Heart right ventricle (tissue), 16 donors: ENCODE data around the gene HFE. TPM values are rescaled to one million over a fixed set of nuclear protein-coding genes. Genes with fewer than 3 reads are reported as not detected.

Source experiments
- ATAC-seq, 8 donors: fragments of 200-7000 bp; cut with Tn5 transposase; one replicate each; pipeline ENCODE4 v1.9.1; 2020; ENCODE audit warnings: mild to moderate bottlenecking in 8 of 8, moderate library complexity in 8 of 8, moderate number of reproducible peaks in 1 of 8
- DNase-seq, 2 donors: peaks; one replicate each; pipeline ENCODE4 v3.0.0-alpha.2; 2020
- H3K27ac ChIP-seq, 10 donors: fragments of 200-600 bp; sonication (generic) in 2 of 10; one replicate each; pipeline versions ENCODE4 v1.5.0 to v1.8.0; 2020 to 2022; ENCODE audit warnings: mild to moderate bottlenecking in 3 of 10
- H3K27me3 ChIP-seq, 7 donors: fragments of 200-600 bp; one replicate each; pipeline ENCODE4 v1.8.0; 2021 to 2022; ENCODE audit warnings: mild to moderate bottlenecking in 2 of 7
- H3K36me3 ChIP-seq, 9 donors: fragments of 200-600 bp; sonication (generic) in 1 of 9; one replicate each; pipeline versions ENCODE4 v1.5.0 to v1.8.0; 2020 to 2022; ENCODE audit warnings: mild to moderate bottlenecking in 2 of 9
- H3K4me1 ChIP-seq, 9 donors: fragments of 200-600 bp; sonication (generic) in 1 of 9; one replicate each; pipeline versions ENCODE4 v1.5.0 to v1.8.0; 2020 to 2022; ENCODE audit warnings: mild to moderate bottlenecking in 4 of 9
- H3K4me3 ChIP-seq, 10 donors: fragments of 200-600 bp; sonication (generic) in 2 of 10; one replicate each; pipeline versions ENCODE4 v1.5.0 to v1.8.0; 2020 to 2022; ENCODE audit warnings: mild to moderate bottlenecking in 7 of 10, moderate library complexity in 2 of 10
- H3K9me3 ChIP-seq, 11 donors: fragments of 200-600 bp in 10 of 11; sonication (generic) in 2 of 11; one replicate each; pipeline versions ENCODE4 v1.5.0 to v1.8.0; 2013 to 2022; ENCODE audit warnings: mild to moderate bottlenecking in 2 of 11, control low read depth in 1 of 11, moderate library complexity in 1 of 11
- WGBS, 2 donors: extraction: QIAGEN DNeasy Blood & Tissue Kit; methylation state at CpG; one replicate each; pipeline ENCODE4 v1.1.7; 2013; ENCODE audit warnings: inconsistent platforms in 1 of 2; 5-methylcytosine and 5-hydroxymethylcytosine counted together
- intact Hi-C, 10 donors: fragments of 100-400 bp; cut with DNase I; formaldehyde crosslinking; loops; one replicate each; pipeline versions ENCODE4 v1.11.1 to v1.14.2; 2022
- polyA plus RNA-seq, 2 donors: library from polyadenylated mRNA; stranded (reverse); fragments of 200-250 nt; gene quantifications; one replicate each; pipeline ENCODE4 v1.2.3, GENCODE V29; 2013
- total RNA-seq, 10 donors: library from RNA; stranded (reverse); fragmentation: NEBNext Ultra II Directional in 3 of 10; extraction: Animal tissue kit (Norgen Biotek cat#: 25700) in 3 of 10; gene quantifications; one replicate each; pipeline versions ENCODE4 v1.2.1 to v1.2.4, GENCODE V29; 2021 to 2023
- TF ChIP-seq, protein P1 (sequence below), 9 donors: fragments of 200-600 bp; sonication (generic) in 2 of 9; IDR thresholded peaks; one replicate each; pipeline versions ENCODE4 v1.5.0 to v1.8.0; 2021 to 2022; ENCODE audit warnings: antibody characterized with exemption in 9 of 9, mild to moderate bottlenecking in 5 of 9, moderate library complexity in 1 of 9
- donor health status: Arrhythmogenic right ventricular cardiomyopathy.
- donor health status: ischemic (EF 13 %, LVEDD 7.1; RV severe dilation, severe dysfunction).
- donor health status: healthy with polysubstance abuse.
- donor health status: DM: no; HTN: yes; CAD: no.
- donor health status: DM: no; HTN: no; CAD: no.
- donor health status: ischemic (EF 25% LVEDD 6.9; RV normal size, moderate dysfunction).
- donor health status: ischemic (EF 25% LVEDD 5.7; RV mildly dilated, moderate dysfunction).
- donor health status: healthy.
- donor health status: DM: yes; HTN: yes; CAD: no.
- donor health status: Ischemic cardiomyopathy.
- donor health status: ischemic (EF 35%, LVEDD 5.7; RV mildly dilated, moderate dysfunction).
- donor health status: nonischemic (EF 11% LVEDD 7.7; RV severe dilation, severe dysfunction).
- donor health status: DM: yes; HTN: yes; CAD: no.
- donor health status: PGD.
- donor health status: ischemic (EF 29% LVEDD 5.4; RV normal size, mild dysfunction).
- donor health status: nonischemic (EF 23%, LVEDD 6.1; RV moderate dilation, normal function).

The HFE gene
- total and polyA plus RNA-seq, 12 donors = 1.4 to 7.7 (median 3.9) TPM

DNA sequence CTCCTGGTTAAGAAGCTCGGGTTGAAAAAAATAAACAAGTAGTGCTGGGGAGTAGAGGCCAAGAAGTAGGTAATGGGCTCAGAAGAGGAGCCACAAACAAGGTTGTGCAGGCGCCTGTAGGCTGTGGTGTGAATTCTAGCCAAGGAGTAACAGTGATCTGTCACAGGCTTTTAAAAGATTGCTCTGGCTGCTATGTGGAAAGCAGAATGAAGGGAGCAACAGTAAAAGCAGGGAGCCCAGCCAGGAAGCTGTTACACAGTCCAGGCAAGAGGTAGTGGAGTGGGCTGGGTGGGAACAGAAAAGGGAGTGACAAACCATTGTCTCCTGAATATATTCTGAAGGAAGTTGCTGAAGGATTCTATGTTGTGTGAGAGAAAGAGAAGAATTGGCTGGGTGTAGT lies 2.0 kb downstream of the HFE start:
- H3K9me3 ChIP-seq = no peaks in the 10 kb centered on the region
- intact Hi-C loops = no loop called here
- TF ChIP-seq, protein P1, sequence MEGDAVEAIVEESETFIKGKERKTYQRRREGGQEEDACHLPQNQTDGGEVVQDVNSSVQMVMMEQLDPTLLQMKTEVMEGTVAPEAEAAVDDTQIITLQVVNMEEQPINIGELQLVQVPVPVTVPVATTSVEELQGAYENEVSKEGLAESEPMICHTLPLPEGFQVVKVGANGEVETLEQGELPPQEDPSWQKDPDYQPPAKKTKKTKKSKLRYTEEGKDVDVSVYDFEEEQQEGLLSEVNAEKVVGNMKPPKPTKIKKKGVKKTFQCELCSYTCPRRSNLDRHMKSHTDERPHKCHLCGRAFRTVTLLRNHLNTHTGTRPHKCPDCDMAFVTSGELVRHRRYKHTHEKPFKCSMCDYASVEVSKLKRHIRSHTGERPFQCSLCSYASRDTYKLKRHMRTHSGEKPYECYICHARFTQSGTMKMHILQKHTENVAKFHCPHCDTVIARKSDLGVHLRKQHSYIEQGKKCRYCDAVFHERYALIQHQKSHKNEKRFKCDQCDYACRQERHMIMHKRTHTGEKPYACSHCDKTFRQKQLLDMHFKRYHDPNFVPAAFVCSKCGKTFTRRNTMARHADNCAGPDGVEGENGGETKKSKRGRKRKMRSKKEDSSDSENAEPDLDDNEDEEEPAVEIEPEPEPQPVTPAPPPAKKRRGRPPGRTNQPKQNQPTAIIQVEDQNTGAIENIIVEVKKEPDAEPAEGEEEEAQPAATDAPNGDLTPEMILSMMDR (IDR thresholded peaks at IDR 0.05) = no peak
- peaks cover 0 to 10% (median 0%) of the 10 kb centered on the region in 9 donors for H3K36me3 ChIP-seq
- ATAC-seq = peak in 6 of 8 donors; percentile 38 to 78 (median 64)
- 73 to 78% methylated on average over 2 of the region's 2 CpGs for WGBS, 2 donors
- H3K27ac ChIP-seq = peak overlapping the region; percentile 25 to 90 (median 62)
- no peaks in the 10 kb centered on the region for H3K27me3 ChIP-seq
- H3K4me1 ChIP-seq = peaks cover 5 to 41% (median 20%) of the 10 kb centered on the region in 9 donors
- peak in 1 of 2 donors; percentile 20 for DNase-seq
- H3K4me3 ChIP-seq = no peak overlapping the region

DNA sequence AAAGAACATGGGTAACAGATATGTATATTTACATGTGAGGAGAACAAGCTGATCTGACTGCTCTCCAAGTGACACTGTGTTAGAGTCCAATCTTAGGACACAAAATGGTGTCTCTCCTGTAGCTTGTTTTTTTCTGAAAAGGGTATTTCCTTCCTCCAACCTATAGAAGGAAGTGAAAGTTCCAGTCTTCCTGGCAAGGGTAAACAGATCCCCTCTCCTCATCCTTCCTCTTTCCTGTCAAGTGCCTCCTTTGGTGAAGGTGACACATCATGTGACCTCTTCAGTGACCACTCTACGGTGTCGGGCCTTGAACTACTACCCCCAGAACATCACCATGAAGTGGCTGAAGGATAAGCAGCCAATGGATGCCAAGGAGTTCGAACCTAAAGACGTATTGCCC lies 5.2 kb downstream of the HFE start:
- intact Hi-C loops = no loop called here
- no peak for ATAC-seq
- DNase-seq = no peak
- Histone ChIP-seq H3K4me3 (no peak overlapping the region), H3K27ac (no peak overlapping the region), H3K4me1 (peaks cover 5 to 47% (median 20%) of the 10 kb centered on the region in 9 donors), H3K36me3 (peaks cover 0 to 10% (median 0%) of the 10 kb centered on the region in 9 donors), H3K9me3 (no peaks in the 10 kb centered on the region), H3K27me3 (no peaks in the 10 kb centered on the region)
- TF ChIP-seq, protein P1 (IDR thresholded peaks at IDR 0.05) = no peak
- WGBS, 2 donors = 90 to 93% methylated on average over 4 of the region's 4 CpGs

DNA sequence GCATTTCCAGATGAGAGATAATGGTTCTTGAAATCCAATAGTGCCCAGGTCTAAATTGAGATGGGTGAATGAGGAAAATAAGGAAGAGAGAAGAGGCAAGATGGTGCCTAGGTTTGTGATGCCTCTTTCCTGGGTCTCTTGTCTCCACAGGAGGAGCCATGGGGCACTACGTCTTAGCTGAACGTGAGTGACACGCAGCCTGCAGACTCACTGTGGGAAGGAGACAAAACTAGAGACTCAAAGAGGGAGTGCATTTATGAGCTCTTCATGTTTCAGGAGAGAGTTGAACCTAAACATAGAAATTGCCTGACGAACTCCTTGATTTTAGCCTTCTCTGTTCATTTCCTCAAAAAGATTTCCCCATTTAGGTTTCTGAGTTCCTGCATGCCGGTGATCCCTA lies 6.8 kb downstream of the HFE start:
- 84 to 87% methylated on average over 5 of the region's 5 CpGs for WGBS, 2 donors
- intact Hi-C loops = no loop called here
- H3K9me3 ChIP-seq = no peaks in the 10 kb centered on the region
- H3K27me3 ChIP-seq = no peaks in the 10 kb centered on the region
- ATAC-seq (no peak), DNase-seq (no peak)
- TF ChIP-seq, protein P1 (IDR thresholded peaks at IDR 0.05) = no peak
- H3K4me1 ChIP-seq = peaks cover 0 to 34% (median 7%) of the 10 kb centered on the region in 9 donors
- H3K4me3 ChIP-seq = no peak overlapping the region
- peaks cover 0 to 10% (median 0%) of the 10 kb centered on the region in 9 donors for H3K36me3 ChIP-seq
- peak overlapping the region in 1 of 10 donors; percentile 3 for H3K27ac ChIP-seq

DNA sequence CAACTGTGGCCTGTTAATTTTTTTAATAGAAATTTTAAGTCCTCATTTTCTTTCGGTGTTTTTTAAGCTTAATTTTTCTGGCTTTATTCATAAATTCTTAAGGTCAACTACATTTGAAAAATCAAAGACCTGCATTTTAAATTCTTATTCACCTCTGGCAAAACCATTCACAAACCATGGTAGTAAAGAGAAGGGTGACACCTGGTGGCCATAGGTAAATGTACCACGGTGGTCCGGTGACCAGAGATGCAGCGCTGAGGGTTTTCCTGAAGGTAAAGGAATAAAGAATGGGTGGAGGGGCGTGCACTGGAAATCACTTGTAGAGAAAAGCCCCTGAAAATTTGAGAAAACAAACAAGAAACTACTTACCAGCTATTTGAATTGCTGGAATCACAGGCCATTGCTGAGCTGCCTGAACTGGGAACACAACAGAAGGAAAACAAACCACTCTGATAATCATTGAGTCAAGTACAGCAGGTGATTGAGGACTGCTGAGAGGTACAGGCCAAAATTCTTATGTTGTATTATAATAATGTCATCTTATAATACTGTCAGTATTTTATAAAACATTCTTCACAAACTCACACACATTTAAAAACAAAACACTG lies 10.1 kb downstream of the HFE start:
- H3K4me1 ChIP-seq = peaks cover 0 to 19% (median 0%) of the 10 kb centered on the region in 9 donors
- no peaks in the 10 kb centered on the region for H3K27me3 ChIP-seq
- H3K4me3 ChIP-seq = no peak overlapping the region
- H3K36me3 ChIP-seq = peaks cover 0 to 10% (median 0%) of the 10 kb centered on the region in 9 donors
- WGBS, 2 donors = 2% methylated on average over 5 of the region's 5 CpGs
- no peak overlapping the region for H3K27ac ChIP-seq
- TF ChIP-seq, protein P1 (IDR thresholded peaks at IDR 0.05) = peak; percentile 69 to 90 (median 82)
- H3K9me3 ChIP-seq = no peaks in the 10 kb centered on the region
- peak in 5 of 8 donors; percentile 78 to 86 (median 83) for ATAC-seq
- DNase-seq = peak in 1 of 2 donors; percentile 65
- intact Hi-C loops = loop anchor here in 9 of 10 donors (1.0 to 2.0 kb wide), 4 partner anchors 31 to 33 kb away; no protein-coding TSS in a partner anchor
